Tibial artery (tissue), 4 donors: Measurements from ENCODE around the gene CAMK1G.

Source experiments
- DNase-seq, 2 donors: peaks; one replicate each; pipeline ENCODE4 v3.0.0-alpha.2; 2019
- H3K27ac ChIP-seq, 2 donors: fragments of 200-600 bp; sonication (generic) in 1 of 2; 1 replicate in 1 of 2; 2 replicates in 1 of 2; pipeline ENCODE4 v1.5.1; 2018 to 2019; ENCODE audit warnings: mild to moderate bottlenecking in 1 of 2
- H3K27me3 ChIP-seq, 2 donors: fragments of 200-600 bp; sonication (generic) in 1 of 2; one replicate each; pipeline versions ENCODE4 v1.5.1 to v1.6.0; 2016 to 2019
- H3K36me3 ChIP-seq, 3 donors: fragments of 200-600 bp; sonication (generic) in 2 of 3; one replicate each; pipeline ENCODE4 v1.5.1; 2016 to 2019; ENCODE audit warnings: mild to moderate bottlenecking in 2 of 3
- H3K4me1 ChIP-seq, 4 donors: fragments of 200-600 bp; sonication (generic) in 2 of 4; 1 replicate in 3 of 4; 2 replicates in 1 of 4; pipeline ENCODE4 v1.5.1; 2016 to 2019
- H3K4me3 ChIP-seq, 2 donors: fragments of 200-600 bp; sonication (generic) in 1 of 2; 1 replicate in 1 of 2; 2 replicates in 1 of 2; pipeline ENCODE4 v1.5.1; 2018 to 2019; ENCODE audit warnings: mild to moderate bottlenecking in 2 of 2
- H3K9me3 ChIP-seq, 3 donors: fragments of 200-600 bp; sonication (generic) in 1 of 3; one replicate each; pipeline ENCODE4 v1.5.1; 2016 to 2019
- intact Hi-C: fragments of 100-400 bp; cut with DNase I; formaldehyde crosslinking; loops from one replicate; pipeline ENCODE4 v1.15.0; 2023; ENCODE audit warnings: low total_unique reads
- TF ChIP-seq, protein P1 (sequence below), 2 experiments: fragments of 200-600 bp in 1 of 2; fragments of 450-650 bp in 1 of 2; IDR thresholded peaks; one replicate each; pipeline ENCODE4 v1.5.1; 2017 to 2019; ENCODE audit warnings: antibody characterized with exemption in 2 of 2, mild to moderate bottlenecking in 1 of 2, moderate library complexity in 1 of 2

The CAMK1G gene

DNA sequence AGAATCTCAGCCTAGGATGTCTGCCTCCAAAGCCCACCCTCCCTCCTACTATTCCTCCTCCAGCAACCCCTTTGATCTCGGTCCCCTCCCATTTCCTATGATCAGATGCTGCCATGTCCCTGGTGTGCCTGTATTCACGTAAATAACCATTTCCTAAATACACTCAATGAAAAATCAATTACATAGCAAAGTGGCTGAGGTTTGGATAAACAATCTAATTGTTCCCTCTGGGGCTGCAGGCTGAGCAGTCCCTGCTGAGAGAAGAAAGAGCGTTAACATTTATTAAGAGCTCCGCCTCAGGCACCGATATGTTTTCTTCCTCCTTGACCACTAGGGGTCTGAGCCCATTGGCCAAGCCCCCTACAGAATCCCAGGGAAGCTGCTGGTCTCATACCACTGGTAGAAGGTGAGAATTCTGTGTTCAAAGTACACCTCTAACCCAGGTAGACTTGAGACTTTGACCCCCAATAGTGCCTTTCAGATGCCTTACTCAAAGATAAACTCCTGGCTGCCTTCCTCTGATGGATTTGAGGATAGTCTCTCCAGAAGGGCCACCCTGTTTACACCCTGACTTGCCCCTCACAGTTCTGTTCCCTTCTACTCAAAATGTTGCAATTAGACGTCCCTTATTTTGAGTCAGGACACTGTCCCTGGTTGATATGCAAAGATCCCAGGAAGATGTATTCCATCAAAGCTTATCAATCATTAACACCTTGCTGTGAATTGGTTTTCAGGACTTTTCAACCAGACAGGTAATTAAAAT, 33.9 kb upstream of the CAMK1G start:
- Histone ChIP-seq H3K27me3 (peaks cover 0 to 4% of the 10 kb centered on the region in 2 donors), H3K4me3 (no peak overlapping the region), H3K27ac (no peak overlapping the region), H3K9me3 (no peaks in the 10 kb centered on the region), H3K36me3 (no peaks in the 10 kb centered on the region), H3K4me1 (no peaks in the 10 kb centered on the region)
- intact Hi-C loops, result no loop called here
- no peak for DNase-seq
- TF ChIP-seq, protein P1, sequence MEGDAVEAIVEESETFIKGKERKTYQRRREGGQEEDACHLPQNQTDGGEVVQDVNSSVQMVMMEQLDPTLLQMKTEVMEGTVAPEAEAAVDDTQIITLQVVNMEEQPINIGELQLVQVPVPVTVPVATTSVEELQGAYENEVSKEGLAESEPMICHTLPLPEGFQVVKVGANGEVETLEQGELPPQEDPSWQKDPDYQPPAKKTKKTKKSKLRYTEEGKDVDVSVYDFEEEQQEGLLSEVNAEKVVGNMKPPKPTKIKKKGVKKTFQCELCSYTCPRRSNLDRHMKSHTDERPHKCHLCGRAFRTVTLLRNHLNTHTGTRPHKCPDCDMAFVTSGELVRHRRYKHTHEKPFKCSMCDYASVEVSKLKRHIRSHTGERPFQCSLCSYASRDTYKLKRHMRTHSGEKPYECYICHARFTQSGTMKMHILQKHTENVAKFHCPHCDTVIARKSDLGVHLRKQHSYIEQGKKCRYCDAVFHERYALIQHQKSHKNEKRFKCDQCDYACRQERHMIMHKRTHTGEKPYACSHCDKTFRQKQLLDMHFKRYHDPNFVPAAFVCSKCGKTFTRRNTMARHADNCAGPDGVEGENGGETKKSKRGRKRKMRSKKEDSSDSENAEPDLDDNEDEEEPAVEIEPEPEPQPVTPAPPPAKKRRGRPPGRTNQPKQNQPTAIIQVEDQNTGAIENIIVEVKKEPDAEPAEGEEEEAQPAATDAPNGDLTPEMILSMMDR (IDR thresholded peaks at IDR 0.05), result no peak

DNA sequence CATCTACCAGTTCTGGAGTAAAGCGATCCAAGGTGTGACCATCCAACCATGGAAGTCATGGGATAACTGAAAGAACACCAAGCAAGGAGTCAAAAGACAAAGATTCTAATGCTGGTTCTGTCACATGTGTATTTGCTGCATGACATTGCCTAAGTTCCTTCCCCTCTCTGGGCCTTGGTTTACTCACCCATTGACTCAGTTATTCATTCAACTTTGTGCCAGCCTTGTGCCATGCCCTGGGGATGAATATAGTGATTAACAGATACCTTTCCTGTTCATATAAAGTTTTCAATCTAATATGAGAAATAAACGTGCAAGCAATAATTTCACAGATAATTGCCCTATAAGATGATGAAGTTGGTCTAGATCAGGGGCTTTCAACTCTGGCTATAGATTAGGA, 33.0 kb upstream of the CAMK1G start:
- Histone ChIP-seq H3K9me3 (no peaks in the 10 kb centered on the region), H3K4me1 (no peaks in the 10 kb centered on the region), H3K36me3 (no peaks in the 10 kb centered on the region), H3K27ac (no peak overlapping the region), H3K27me3 (peaks cover 0 to 4% of the 10 kb centered on the region in 2 donors), H3K4me3 (no peak overlapping the region)
- no peak for DNase-seq
- intact Hi-C loops, result no loop called here
- TF ChIP-seq, protein P1 (IDR thresholded peaks at IDR 0.05), result no peak

DNA sequence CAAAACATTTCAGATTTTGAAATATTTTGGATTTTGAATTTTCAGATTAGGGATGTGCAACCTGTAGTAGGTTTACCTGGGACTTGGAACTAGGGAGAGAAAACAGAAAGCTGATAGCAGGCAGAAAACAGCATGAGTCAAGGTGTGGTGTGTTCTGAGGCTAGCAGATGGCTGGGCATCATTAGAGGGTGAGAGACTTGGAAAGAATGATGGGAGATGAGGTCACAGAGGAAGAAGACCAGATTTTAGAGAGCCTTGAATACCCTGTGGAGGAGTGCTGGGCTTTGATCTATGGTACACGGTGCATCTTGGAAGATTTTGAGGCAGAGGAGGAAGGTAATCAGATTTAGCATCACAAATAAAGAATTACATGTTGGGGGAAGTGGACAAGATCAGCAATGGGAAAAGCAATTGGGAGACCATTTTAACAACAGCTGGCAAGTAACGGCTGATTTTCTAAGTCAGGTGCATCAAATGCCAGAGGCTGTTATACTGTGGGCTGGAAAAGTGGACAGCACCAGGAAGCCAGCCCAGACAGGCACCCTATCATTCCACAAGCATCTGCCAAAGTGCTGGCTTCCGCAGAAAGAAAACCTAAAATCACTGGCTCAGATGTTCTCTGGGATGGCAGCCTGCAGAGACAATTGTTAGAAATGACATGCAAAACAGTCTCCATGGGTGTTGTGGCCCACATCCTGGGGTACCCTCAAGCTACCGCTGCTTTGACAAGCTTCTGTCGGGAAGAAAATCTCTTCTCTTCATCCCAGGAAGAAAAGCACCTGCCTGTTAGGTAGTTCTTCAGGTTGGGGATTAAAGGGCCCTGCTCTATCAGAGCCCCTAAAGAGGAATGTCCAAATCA, 30.9 kb upstream of the CAMK1G start:
- no peak for DNase-seq

DNA sequence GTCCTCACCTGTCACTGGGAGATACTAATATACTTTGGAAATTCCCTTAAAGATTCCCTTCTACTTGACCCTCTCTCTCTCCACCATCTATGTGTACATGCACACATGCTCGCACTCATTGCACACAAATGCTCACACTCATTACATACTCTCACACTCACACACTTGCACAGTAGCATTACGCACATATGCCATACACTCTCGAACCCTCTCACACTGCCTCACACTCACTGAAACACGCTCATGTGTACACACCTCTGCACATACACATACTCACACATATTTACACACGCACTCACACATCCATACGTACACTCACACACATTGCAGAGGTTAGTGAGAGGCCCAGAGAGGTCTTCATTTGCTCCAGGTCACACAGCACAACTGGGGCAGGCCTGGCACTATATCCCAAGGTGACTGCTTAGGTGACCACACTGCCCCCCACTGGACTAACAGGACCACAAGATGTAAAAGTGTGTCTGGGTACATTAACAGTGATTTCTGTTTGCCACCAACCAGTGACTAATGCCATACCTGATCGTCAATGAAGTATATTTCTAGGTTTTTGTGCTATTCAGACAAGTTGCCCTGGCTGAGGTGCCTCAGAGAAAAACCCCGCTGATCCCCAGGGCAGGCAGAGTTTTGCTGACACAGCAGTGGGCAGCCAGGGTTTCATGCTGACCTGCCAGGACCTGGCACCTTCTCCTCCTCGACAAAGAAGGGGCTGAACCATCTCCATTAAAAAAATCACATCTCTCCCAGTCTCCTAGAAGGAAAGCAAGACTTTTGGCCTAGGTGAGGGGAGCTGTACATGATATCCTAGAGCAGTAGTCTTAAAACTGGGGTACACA, 28.5 kb upstream of the CAMK1G start:
- Histone ChIP-seq H3K36me3 (no peaks in the 10 kb centered on the region), H3K4me1 (no peaks in the 10 kb centered on the region), H3K27me3 (no peaks in the 10 kb centered on the region), H3K9me3 (no peaks in the 10 kb centered on the region), H3K27ac (no peak overlapping the region), H3K4me3 (no peak overlapping the region)
- no peak for DNase-seq
- intact Hi-C loops, result no loop called here
- TF ChIP-seq, protein P1 (IDR thresholded peaks at IDR 0.05), result no peak

More for the DNA sequence above, 30.9 kb upstream of the CAMK1G start:
- H3K27ac ChIP-seq, result no peak overlapping the region
- intact Hi-C loops, result no loop called here
- H3K36me3 ChIP-seq, result no peaks in the 10 kb centered on the region
- H3K4me3 ChIP-seq, result no peak overlapping the region
- H3K4me1 ChIP-seq, result no peaks in the 10 kb centered on the region
- H3K9me3 ChIP-seq, result no peaks in the 10 kb centered on the region
- TF ChIP-seq, protein P1 (IDR thresholded peaks at IDR 0.05), result no peak
- H3K27me3 ChIP-seq, result peaks cover 0 to under 1% of the 10 kb centered on the region in 2 donors

DNA sequence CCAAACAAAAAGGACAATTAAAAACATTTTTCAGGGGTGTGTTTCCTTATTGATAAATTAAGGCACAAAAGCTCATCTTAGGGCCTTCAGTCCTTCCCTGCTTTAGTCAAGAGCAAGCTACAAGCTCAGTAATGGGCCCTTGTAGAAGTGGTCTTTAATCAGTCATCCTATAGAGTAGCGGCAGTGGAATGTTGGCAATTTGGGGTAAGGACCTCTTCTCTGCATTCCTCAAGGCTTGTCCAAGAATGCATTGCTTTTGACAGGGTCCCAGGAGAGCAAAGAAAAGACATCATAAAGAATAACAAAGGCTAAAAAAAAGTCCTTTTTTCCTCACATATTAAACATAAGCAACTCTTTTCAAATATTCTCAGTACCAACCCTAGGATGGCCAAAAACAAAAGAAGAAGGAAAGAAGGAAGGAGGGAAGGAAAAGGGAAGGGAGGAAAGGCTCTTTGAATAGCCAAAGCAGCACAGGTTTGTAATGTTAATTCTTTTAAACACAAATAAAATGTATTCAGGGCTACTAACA, 27.3 kb upstream of the CAMK1G start:
- H3K27me3 ChIP-seq, result no peaks in the 10 kb centered on the region
- H3K4me3 ChIP-seq, result no peak overlapping the region
- no peak overlapping the region for H3K27ac ChIP-seq
- TF ChIP-seq, protein P1 (IDR thresholded peaks at IDR 0.05), result no peak
- no peak for DNase-seq
- intact Hi-C loops, result no loop called here
- no peaks in the 10 kb centered on the region for H3K9me3 ChIP-seq
- H3K36me3 ChIP-seq, result no peaks in the 10 kb centered on the region
- H3K4me1 ChIP-seq, result no peaks in the 10 kb centered on the region
